NCI-H187 treated with DMSO at 0.1 percent for 48 hours (cell line): ENCODE results near the gene MAP4K4.

Experiments
- DNase-seq: peaks from one replicate; lab custom pipeline; 2025; lab: John Stamatoyannopoulos, UW

MAP4K4 gene

DNA sequence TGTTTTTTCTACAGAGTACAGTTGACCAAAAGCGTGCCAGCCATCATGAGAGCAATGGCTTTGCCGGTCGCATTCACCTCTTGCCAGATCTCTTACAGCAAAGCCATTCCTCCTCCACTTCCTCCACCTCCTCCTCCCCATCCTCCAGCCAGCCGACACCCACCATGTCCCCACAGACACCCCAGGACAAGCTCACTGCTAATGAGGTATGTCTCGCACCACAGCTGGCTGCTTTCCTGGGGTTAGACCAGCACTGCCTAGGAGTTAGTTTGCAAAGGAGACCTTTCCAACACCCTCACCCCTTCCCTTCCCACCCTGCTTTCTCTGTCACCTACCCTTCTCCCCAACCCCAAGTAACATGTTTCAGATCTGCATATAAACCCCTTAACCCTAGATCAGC, 174.0 kb downstream of the MAP4K4 start:
- DNase-seq = no peak

DNA sequence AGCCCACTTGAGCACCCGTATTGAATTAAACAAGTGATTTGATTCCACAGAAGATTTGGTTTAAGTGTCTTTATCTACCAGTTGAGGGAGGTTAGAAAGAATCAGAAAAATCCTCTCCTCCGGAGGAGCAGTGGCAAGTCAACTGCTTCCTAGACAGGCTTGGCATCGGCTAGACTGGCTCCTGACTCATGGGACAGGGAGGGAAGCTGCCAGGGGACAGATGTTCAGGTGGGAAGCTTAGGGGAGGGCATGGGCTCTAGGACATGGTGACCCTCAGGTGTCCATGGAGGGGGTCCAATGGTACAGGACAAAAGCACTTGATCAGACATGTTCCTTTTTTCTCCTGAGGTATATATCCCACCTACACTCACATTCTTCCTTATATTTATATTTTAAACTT, 175.0 kb downstream of the MAP4K4 start:
- DNase-seq = no peak

DNA sequence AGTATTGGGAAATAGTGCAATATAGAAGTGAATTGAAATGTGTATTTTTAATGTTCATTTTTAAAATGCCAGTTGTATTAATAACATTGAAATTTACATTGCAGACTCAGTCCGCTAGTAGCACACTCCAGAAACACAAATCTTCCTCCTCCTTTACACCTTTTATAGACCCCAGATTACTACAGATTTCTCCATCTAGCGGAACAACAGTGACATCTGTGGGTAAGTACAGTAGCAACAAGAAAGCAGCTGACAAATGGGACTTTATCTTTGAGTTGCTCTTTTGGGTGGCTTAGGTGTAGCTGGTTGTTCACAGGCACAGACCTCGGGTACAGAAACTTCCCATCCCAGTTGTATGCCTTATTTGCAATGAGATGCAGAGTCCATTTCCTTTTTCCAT, 176.0 kb downstream of the MAP4K4 start:
- DNase-seq = no peak

DNA sequence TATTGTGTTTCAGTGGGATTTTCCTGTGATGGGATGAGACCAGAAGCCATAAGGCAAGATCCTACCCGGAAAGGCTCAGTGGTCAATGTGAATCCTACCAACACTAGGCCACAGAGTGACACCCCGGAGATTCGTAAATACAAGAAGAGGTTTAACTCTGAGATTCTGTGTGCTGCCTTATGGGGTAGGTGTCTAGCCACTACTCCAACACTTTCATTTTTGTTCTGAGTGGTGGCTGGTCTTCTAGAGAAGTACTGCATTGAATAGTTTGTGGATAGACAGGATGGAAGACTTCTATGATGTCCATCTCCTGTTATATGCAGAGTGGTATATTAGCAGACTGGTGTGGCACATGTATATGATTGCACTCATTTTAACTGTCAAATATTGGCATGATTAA, 176.6 kb downstream of the MAP4K4 start:
- DNase-seq = no peak

DNA sequence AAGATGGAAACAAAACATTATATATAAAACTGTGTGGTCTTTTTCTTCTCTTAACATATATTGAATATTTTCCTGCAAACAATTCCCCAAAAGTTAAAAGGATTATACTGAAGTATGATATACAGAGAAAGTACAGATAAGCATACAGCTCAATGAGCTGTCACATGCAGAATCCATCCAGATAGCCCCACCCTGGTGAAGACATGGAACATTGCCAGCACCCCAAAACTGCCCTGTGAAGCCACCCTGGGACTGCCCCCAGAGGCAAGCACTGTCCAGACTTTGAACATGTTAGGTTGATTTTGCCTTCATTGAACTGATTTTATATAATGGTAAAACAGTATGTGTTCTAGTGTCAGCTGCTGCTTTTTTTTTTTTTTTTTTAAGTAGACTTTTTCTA, 182.0 kb downstream of the MAP4K4 start:
- no peak for DNase-seq

DNA sequence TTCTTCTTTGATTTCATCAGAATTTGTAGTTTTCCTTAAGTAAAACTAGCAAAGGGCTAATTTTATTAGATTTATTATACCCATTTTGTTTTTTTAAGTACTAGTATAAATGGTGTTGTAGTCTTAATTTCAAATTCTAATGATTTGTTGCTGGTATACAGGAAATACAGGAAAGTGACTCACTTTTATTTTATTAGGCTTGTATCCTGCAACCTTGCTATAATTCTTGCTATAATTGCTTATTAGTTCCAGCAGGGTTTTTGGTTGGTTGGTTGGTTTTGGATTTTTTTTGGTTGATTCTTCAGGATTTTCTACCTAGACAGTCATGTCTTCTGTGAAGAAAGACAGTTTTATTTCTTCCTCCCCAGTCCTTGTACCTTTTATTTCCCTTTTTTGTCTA, 183.6 kb downstream of the MAP4K4 start:
- DNase-seq = no peak

DNA sequence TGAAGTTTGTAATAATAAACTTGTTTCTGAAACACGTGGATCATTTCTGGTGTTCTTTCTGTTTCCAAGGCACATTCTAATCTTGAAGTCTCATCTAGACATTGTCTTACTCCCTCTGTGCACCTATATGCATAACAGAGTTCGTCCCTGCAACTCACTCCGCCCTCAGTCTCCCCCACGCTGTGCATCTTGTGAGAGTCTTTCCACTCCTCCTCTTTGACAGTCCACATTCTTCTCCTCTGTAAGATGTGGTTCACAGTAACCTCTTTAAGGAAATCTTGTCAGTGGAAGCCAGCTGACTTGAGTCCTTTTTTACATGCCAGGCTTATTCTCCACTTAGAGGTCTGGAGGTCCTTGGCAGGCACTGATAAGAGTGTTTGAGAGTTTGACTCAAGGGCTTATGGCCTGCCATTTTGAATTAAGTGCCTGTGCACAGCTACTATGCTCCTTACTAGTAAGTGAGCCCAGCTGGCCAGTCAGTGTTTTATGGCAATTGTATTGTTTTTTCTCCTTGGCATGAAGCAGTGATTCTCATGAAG, 185.3 kb downstream of the MAP4K4 start:
- no peak for DNase-seq

DNA sequence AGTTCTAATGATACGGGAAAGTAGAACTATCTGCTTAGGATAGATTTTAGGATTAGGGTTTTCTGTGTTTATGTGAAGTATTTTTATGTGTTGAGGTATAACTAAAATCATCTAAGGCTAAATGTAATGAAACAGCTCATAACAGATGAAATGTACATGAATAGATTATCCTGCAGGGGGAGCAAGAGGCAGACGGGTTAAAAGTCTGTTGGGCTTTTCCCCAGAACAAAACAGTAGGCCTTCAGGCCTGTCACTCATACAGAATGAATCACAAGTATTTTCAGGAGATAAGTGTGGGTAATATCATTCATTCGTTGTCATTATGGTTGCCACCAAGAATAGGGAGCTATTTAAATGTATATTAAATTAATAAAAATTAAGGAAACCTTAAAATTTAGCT, 186.4 kb downstream of the MAP4K4 start:
- DNase-seq = no peak

DNA sequence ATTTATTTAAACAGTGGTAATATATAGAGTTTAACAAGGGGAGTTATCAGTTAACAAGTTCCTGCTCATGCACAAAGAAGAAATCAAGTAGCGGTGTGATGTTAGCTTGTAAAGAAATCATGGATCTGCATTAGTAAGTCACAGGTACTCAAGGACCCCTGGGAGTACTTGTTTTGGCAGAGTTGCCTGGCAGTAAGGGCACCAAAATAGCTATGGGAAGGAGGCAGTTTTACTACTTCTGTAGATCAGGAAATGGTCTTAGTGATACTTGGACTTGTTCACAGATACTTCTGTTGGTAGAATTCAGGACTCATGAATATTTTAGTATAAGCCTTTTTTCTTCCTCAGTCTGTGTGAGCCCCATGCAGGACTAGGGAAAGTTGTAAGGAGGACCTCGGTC, 186.9 kb downstream of the MAP4K4 start:
- DNase-seq = no peak

DNA sequence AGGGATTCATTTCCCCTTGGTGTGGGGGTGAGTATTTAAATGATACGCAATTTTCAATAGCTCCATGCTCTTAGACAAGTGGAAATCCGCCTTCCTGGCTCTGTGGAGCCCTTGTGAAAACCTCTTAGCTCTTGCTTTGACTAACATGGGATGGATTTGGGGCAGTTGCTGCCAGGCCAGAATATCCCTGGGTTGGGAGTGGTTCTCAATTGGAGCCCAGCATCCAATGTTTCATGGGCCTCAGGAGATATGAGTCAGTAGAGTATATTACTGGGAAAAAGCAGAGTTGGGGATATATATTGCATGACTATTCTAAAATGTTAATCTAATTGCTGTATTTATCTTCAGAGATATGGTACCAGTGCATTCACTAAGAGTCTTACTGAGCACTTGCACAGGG, 189.8 kb downstream of the MAP4K4 start:
- DNase-seq = no peak

DNA sequence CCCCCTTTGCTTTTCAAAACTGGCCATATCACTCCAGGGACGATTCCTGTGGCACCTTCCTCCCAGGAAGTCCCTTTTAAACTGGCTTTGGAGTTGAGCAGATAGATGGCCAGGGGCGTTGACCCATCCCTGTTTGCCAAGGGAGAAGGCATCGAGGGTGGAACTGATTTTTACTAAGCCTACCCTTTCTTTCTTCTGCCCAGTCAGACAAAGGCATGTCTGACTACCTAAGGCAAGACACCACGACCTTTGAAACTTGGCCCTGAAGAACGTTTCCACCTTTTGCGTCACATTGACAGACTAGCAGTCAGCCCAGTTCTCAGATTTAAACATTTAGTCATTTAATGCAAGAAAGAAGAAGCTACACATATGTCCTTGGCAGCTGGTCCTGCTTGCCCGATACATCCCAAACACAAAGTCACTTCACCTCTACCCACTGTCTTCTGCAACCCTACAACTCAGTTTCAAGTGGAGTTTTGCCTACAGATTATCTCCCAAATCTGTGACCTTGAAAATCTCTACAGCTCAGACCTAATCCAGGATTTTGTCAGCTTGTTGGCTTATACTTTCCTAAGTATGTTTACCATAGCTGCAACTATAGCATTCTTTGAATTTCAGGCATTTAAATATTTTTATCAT, 192.1 kb downstream of the MAP4K4 start:
- DNase-seq = no peak

DNA sequence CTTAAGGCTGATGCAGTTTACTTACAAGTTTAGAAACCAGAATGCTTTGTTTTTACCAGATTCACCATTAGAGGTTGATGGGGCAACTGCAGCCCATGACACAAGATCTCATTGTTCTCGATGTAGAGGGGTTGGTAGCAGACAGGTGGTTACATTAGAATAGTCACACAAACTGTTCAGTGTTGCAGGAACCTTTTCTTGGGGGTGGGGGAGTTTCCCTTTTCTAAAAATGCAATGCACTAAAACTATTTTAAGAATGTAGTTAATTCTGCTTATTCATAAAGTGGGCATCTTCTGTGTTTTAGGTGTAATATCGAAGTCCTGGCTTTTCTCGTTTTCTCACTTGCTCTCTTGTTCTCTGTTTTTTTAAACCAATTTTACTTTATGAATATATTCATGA, 194.9 kb downstream of the MAP4K4 start:
- DNase-seq = no peak

DNA sequence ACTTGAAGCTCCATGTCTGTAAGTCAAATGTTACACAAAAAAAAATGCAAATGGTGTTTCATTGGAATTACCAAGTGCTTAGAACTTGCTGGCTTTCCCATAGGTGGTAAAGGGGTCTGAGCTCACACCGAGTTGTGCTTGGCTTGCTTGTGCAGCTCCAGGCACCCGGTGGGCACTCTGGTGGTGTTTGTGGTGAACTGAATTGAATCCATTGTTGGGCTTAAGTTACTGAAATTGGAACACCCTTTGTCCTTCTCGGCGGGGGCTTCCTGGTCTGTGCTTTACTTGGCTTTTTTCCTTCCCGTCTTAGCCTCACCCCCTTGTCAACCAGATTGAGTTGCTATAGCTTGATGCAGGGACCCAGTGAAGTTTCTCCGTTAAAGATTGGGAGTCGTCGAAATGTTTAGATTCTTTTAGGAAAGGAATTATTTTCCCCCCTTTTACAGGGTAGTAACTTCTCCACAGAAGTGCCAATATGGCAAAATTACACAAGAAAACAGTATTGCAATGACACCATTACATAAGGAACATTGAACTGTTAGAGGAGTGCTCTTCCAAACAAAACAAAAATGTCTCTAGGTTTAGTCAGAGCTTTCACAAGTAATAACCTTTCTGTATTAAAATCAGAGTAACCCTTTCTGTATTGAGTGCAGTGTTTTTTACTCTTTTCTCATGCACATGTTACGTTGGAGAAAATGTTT, 196.3 kb downstream of the MAP4K4 start:
- DNase-seq = no peak

DNA sequence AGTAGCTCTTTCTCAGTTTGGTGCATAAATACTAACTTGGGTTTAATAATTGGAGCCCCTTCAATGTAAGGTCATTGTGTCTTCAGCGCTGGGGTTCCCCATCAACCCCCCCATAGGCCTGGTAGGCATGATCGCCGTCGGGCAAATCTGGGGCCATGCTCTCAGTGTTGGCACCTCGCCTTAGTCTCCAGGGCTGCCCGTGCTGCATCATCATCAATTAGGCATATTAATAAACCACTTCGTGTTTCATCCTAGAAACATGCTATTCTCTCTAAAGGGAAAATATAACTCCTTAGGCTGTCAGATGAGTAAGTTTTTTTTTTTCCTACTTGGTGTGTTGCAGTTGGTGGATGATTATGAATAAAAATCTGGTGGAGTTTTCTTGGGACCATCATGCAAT, 197.5 kb downstream of the MAP4K4 start:
- no peak for DNase-seq

DNA sequence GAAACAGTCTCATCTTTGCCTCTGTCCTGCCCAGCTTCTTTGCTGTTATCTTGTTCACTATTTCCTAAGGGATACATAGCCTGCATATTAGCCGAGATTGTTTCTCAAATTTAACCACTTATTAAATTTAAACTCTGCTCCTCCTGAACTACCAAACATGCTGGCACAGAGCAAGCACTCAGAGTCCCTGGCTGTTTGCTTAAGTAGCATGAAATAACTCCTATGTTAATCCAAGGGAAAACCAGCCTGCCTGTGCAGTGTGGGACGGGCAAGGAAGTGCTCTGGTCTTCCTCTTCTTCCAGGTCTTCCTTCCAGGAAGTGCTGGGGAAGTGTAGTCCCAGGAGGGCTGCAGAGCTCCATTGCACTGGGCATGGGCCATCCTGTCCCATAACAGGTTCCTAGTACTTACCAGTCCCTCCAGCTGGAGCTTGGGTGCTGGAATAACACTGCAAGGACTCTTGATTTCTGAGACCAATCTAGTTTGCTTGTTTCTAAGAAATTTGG, 198.4 kb downstream of the MAP4K4 start:
- DNase-seq = no peak

DNA sequence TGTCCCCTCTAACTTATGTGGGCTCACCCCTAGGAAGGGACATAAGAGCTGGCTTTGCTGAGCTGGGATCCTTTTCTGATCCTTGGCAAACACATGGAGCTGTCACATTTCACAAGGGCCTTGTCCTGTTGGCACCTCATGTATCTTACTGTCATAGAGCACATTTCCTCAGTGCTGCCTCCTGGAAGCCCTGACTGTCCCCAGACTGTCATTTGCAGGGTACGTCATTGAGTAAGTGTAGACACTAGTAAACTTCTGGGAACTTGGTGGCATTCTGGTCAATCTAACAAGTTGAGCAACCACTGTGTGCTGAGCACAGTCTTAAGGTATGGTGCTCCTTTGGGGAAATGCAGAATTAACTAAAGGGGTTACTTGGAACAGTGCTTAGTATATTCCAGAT, 199.8 kb downstream of the MAP4K4 start:
- no peak for DNase-seq

DNA sequence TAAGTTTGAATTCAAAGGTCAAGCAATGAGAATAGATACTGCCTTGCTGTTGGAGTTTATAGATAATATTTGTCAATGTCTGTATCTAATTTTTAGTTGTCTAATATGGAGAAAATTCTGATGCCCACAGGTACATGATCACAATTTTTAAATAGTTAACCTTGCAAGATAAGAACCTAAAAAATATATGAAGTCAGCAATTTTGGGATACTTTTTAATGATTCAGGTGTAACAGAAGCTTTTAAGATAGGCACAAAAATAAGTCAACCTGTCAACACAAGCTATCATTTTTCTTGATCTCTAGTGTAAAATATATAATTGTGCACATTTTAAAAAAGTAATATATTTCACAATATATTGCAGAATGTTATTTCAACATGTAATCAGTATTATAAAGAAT, 201.8 kb downstream of the MAP4K4 start:
- no peak for DNase-seq

DNA sequence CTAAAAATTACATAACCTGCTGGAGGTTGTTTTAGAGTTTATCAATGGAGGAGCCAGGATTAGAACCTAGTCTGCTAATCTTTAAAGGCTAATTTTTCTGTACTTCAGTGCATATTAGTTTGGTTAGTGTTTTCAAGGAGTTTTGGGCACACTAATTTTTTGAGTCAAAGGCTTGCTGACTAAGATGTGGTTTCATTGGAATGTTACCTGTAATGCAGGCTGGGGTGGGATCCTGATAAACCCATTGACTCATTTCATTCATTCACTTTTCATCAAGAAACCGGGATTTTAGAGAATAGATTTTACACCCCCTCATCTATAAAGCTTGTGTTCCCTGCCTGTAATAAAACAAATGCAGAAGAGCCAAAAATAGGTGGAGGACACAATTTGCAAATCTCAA, 202.4 kb downstream of the MAP4K4 start:
- no peak for DNase-seq

DNA sequence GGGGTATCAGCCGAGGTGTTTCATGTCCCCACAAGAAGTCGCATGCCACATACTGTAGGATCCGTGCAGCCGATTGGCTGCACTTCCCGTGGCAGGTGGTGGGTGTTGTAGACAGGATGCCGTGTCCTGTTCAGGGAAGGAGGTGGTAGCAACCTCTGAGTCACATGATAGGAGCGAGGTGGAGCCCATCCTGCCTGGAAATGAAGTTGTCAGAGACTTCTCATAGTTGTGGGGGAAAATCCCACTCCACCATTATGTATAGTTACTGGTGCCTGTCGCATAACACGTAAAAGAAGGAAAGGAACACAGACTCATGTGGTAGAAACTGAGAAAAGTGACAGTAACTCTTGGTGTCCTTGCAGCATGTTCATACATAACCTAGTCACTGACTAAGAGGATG, 202.9 kb downstream of the MAP4K4 start:
- DNase-seq = no peak

DNA sequence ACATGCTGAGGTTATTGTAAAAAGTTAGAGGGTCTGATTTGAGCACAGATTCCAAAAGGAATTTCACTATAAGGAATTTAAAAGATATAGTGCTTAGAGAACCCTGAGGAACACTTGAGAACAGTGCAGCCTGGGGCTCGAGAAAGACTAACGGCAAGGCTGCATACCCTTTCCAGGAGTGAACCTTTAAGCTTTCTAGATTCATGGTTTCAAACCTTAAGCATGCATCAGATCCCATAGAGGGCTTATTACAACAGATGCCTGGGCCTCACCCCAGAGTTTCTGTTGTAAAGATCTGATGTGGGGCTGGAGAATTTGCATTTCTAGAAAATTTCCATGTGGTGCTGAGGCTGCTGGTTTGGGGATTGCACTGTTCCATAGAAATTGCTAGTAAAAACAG, 203.7 kb downstream of the MAP4K4 start:
- DNase-seq = no peak

DNA sequence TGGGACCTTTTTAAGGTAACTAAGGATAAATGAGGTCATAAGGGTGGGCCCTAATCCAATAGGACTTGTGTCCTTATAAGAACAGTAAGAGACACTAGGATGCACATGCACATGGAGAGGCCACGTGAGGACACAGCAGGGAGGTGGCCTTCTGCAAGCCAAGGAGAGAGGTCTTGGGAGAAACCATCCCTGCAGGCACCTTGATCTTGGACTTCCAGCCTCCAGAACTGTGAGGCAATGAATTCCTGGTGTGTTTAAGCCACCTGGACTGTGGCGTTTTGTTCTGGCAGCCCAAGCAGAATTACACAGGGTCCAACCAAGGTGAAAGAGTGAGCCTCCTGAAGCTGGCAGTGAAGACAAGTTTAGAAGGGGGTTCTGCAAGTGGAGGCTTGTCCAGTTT, 204.7 kb downstream of the MAP4K4 start:
- DNase-seq = no peak

DNA sequence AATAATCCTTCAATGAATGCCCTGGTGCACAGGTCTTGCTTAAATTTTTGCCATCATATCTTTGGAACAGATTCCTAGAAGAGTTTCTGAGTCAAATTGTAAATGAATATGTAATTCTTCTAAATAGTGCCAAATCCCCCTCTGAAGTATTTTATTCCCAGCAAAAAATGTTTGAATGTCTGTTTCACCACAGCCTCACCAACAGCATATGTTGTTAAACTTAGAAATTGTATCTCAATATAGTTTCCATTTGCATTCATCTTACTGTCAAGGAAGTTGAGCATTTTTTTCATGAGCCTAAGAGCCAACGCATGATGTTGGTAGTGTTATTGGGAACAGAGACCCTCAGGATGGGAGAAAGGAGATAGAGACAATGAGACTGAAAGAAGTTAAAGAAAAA, 207.4 kb downstream of the MAP4K4 start:
- DNase-seq = no peak

DNA sequence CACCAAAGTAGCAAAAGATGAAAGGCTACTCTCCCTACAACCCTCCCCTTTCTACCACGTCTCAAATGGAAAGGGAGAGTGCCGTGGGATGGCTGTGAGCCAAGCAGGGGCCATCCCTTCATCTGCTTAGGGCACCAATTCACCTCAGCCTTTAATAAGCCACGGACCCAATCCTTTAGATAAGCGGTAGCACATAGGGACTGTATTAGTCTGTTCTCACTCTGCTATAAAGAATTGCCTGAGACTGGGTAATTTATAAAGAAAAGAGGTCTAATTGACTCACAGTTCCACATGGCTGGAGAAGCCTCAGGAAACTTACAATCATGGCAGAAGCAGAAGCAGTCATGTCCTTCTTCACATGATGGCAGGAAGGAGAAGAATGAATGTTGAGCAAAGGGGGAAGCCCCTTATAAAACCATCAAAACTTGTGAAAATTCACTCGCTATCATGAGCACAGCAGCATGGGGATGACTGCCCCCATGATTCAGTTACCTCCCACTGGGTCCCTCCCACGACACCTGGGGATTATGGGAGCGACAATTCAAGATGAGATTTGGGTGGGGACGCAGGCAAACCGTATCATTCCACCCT, 208.3 kb downstream of the MAP4K4 start:
- DNase-seq = no peak
